HG03159 (cell line): Measurements from ENCODE around the gene MTHFR.

ENCODE experiments used
- ATAC-seq: cut with Tn5 transposase; IDR thresholded peaks from one replicate; pipeline ENCODE4 v1.9.1; 2021; ENCODE audit warnings: mild to moderate bottlenecking, moderate library complexity; ENCODE audit not compliant: unreplicated experiment

MTHFR gene

GRCh38 chr1:11736746-11737639, 68.8 kb downstream of the MTHFR start:
- no peak for ATAC-seq

GRCh38 chr1:11735854-11736745, 69.7 kb downstream of the MTHFR start, which contains the start of gene AGTRAP:
Gene AGTRAP, plus strand, starts transcription at chr1:11736136. Its CDS starts 73 bp downstream, at chr1:11736209.
- ATAC-seq, result peak; percentile 61
